A549 (cell line): ENCODE results near the gene TMEM185A.

Source experiments
- CBX8 ChIP-seq: fragments of 200-600 bp; sonication (generic); IDR thresholded peaks from 2 replicates; pipeline ENCODE4 v1.6.1; 2016
- EP300 ChIP-seq, 2 experiments: fragments of >200 bp; sonication (Bioruptor Twin); formaldehyde crosslinking; IDR thresholded peaks; 2 replicates in 1 of 2; 3 replicates in 1 of 2; pipeline ENCODE4 v1.6.1; 2016 to 2017
- HEYL ChIP-seq: fragments of 250-450 bp; sonication (Bioruptor Pico); IDR thresholded peaks from 2 replicates; pipeline ENCODE4 v1.8.0; 2021; ENCODE audit warnings: mild to moderate bottlenecking, moderate library complexity
- MYC ChIP-seq: IDR thresholded peaks from 2 replicates; pipeline ENCODE4 v1.6.1; 2012; ENCODE audit warnings: mild to moderate bottlenecking, inconsistent platforms, low read length, improper control_type of control experiment, borderline replicate concordance
- PHF8 ChIP-seq: fragments of 200-600 bp; sonication (generic); IDR thresholded peaks from 2 replicates; pipeline ENCODE4 v1.6.1; 2016; ENCODE audit warnings: low read depth, mild to moderate bottlenecking, antibody characterized with exemption, moderate library complexity, borderline replicate concordance
- POLR2A ChIP-seq: IDR thresholded peaks from 2 replicates; pipeline ENCODE4 v1.6.1; 2012; ENCODE audit warnings: mild to moderate bottlenecking, low read length
- RAD21 ChIP-seq, 2 experiments: fragments of >200 bp in 1 of 2; sonication (Bioruptor Twin) in 1 of 2; formaldehyde crosslinking in 1 of 2; IDR thresholded peaks in 1 of 2; conservative IDR thresholded peaks in 1 of 2; 2 replicates in 1 of 2; 3 replicates in 1 of 2; pipeline ENCODE4 v1.6.1; 2012 to 2018; ENCODE audit warnings: inconsistent platforms in 1 of 2
- RCOR1 ChIP-seq: fragments of 150-350 bp; IDR thresholded peaks from 2 replicates; pipeline ENCODE4 v1.6.1; 2014; ENCODE audit warnings: antibody characterized with exemption, low read length, low read depth
- RNF2 ChIP-seq: fragments of 200-600 bp; sonication (generic); IDR thresholded peaks from 2 replicates; pipeline ENCODE4 v1.6.1; 2016; ENCODE audit warnings: low read depth, mild to moderate bottlenecking, antibody characterized with exemption, moderate library complexity, borderline replicate concordance
- ZC3H11A ChIP-seq: fragments of 450-650 bp; IDR thresholded peaks from 2 replicates; pipeline ENCODE4 v1.6.1; 2014; ENCODE audit warnings: antibody characterized with exemption, mild to moderate bottlenecking
- TF ChIP-seq, protein P1 (sequence below): fragments of >200 bp; sonication (Bioruptor Twin); formaldehyde crosslinking; IDR thresholded peaks from 3 replicates; pipeline ENCODE4 v1.5.1; 2016
- TF ChIP-seq, protein P2 (sequence below): fragments of 200-600 bp; sonication (generic); IDR thresholded peaks from 2 replicates; pipeline ENCODE4 v1.6.1; 2016; ENCODE audit warnings: antibody characterized with exemption, mild to moderate bottlenecking, moderate library complexity

DNA sequence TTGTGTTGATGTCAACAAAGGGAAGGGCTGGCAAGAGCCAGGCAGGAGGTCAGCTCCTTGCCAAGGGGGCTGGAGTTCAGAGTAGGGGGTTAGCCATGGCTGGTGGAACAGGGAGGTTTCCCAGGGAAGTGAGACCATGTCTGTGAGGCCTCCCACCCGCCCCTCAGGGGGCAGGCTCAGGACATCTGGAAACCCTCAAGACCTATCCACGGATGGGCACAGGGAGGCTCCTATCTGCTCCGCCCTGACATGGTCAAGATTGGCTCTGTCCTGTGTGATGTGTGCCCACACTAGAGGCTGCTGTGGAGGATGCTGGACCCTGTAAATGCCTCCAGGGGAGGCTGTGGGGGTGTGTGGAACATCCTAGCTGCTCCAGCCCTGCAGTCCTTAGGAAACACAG, 8.0 kb upstream of the TMEM185A start:
- no peak for TF ChIP-seq EP300 (IDR thresholded peaks at IDR 0.05)
- TF ChIP-seq, protein P1, sequence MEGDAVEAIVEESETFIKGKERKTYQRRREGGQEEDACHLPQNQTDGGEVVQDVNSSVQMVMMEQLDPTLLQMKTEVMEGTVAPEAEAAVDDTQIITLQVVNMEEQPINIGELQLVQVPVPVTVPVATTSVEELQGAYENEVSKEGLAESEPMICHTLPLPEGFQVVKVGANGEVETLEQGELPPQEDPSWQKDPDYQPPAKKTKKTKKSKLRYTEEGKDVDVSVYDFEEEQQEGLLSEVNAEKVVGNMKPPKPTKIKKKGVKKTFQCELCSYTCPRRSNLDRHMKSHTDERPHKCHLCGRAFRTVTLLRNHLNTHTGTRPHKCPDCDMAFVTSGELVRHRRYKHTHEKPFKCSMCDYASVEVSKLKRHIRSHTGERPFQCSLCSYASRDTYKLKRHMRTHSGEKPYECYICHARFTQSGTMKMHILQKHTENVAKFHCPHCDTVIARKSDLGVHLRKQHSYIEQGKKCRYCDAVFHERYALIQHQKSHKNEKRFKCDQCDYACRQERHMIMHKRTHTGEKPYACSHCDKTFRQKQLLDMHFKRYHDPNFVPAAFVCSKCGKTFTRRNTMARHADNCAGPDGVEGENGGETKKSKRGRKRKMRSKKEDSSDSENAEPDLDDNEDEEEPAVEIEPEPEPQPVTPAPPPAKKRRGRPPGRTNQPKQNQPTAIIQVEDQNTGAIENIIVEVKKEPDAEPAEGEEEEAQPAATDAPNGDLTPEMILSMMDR, result no peak
- TF ChIP-seq ZC3H11A, result no peak
- TF ChIP-seq CBX8, result no peak
- no peak for TF ChIP-seq POLR2A
- no peak for TF ChIP-seq PHF8
- TF ChIP-seq RNF2, result no peak
- no peak for TF ChIP-seq MYC
- TF ChIP-seq, protein P2, sequence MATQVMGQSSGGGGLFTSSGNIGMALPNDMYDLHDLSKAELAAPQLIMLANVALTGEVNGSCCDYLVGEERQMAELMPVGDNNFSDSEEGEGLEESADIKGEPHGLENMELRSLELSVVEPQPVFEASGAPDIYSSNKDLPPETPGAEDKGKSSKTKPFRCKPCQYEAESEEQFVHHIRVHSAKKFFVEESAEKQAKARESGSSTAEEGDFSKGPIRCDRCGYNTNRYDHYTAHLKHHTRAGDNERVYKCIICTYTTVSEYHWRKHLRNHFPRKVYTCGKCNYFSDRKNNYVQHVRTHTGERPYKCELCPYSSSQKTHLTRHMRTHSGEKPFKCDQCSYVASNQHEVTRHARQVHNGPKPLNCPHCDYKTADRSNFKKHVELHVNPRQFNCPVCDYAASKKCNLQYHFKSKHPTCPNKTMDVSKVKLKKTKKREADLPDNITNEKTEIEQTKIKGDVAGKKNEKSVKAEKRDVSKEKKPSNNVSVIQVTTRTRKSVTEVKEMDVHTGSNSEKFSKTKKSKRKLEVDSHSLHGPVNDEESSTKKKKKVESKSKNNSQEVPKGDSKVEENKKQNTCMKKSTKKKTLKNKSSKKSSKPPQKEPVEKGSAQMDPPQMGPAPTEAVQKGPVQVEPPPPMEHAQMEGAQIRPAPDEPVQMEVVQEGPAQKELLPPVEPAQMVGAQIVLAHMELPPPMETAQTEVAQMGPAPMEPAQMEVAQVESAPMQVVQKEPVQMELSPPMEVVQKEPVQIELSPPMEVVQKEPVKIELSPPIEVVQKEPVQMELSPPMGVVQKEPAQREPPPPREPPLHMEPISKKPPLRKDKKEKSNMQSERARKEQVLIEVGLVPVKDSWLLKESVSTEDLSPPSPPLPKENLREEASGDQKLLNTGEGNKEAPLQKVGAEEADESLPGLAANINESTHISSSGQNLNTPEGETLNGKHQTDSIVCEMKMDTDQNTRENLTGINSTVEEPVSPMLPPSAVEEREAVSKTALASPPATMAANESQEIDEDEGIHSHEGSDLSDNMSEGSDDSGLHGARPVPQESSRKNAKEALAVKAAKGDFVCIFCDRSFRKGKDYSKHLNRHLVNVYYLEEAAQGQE, result no peak
- TF ChIP-seq RCOR1, result no peak
- no peak for TF ChIP-seq RAD21 (conservative IDR thresholded peaks at IDR 0.05 in 1 of 2, IDR thresholded peaks at IDR 0.05 in 1 of 2)
- TF ChIP-seq HEYL (CRISPR knock-in tag), result no peak
